HEK293 (cell line): ENCODE results near the gene KATNA1.

Experiments
- IKZF3 ChIP-seq: fragments of 450-650 bp; IDR thresholded peaks from 2 replicates; pipeline ENCODE4 v1.5.0; 2018; ENCODE audit warnings: missing biosample characterization, mild to moderate bottlenecking, missing genetic modification characterization, moderate library complexity
- KLF16 ChIP-seq: fragments of 450-650 bp; formaldehyde crosslinking; IDR thresholded peaks from 2 replicates; pipeline ENCODE4 v1.5.1; 2017; ENCODE audit warnings: missing biosample characterization, missing genetic modification characterization
- KLF8 ChIP-seq: fragments of 450-650 bp; formaldehyde crosslinking; IDR thresholded peaks from 2 replicates; pipeline ENCODE4 v1.5.1; 2016; ENCODE audit warnings: missing biosample characterization, missing genetic modification characterization
- MEIS1 ChIP-seq: sonication (generic); formaldehyde crosslinking; IDR thresholded peaks from 2 replicates; pipeline ENCODE4 v1.8.1; 2022; ENCODE audit warnings: missing genetic modification reagents, mild to moderate bottlenecking, borderline replicate concordance
- OVOL3 ChIP-seq: fragments of 450-650 bp; formaldehyde crosslinking; IDR thresholded peaks from 2 replicates; pipeline ENCODE4 v1.5.1; 2016; ENCODE audit warnings: missing biosample characterization, missing genetic modification characterization
- SALL2 ChIP-seq: fragments of 450-650 bp; formaldehyde crosslinking; IDR thresholded peaks from 2 replicates; pipeline ENCODE4 v1.5.0; 2017; ENCODE audit warnings: missing biosample characterization, mild to moderate bottlenecking, missing genetic modification characterization, borderline replicate concordance
- SP7 ChIP-seq: fragments of 450-650 bp; formaldehyde crosslinking; IDR thresholded peaks from 2 replicates; pipeline ENCODE4 v1.5.1; 2016; ENCODE audit warnings: missing biosample characterization, missing genetic modification characterization
- TCF7L2 ChIP-seq: IDR thresholded peaks from 2 replicates; pipeline ENCODE4 v1.6.1; 2011; ENCODE audit warnings: low read depth, mild to moderate bottlenecking, inconsistent platforms, low read length, moderate library complexity, borderline replicate concordance
- WT1 ChIP-seq: fragments of 450-650 bp; formaldehyde crosslinking; IDR thresholded peaks from 2 replicates; pipeline ENCODE4 v1.5.1; 2016; ENCODE audit warnings: missing biosample characterization, missing genetic modification characterization
- YY2 ChIP-seq: fragments of 450-650 bp; formaldehyde crosslinking; IDR thresholded peaks from 2 replicates; pipeline ENCODE4 v1.5.1; 2016; ENCODE audit warnings: missing biosample characterization, missing genetic modification characterization
- ZEB2 ChIP-seq: fragments of 450-650 bp; formaldehyde crosslinking; IDR thresholded peaks from 2 replicates; pipeline ENCODE4 v1.5.1; 2016; ENCODE audit warnings: missing biosample characterization, missing genetic modification characterization
- ZFHX2 ChIP-seq: fragments of 450-650 bp; formaldehyde crosslinking; conservative IDR thresholded peaks from 2 replicates; pipeline ENCODE4 v1.5.1; 2016; ENCODE audit warnings: missing biosample characterization, missing genetic modification characterization
- ZNF174 ChIP-seq: fragments of 450-650 bp; formaldehyde crosslinking; IDR thresholded peaks from 2 replicates; pipeline ENCODE4 v1.5.0; 2017; ENCODE audit warnings: missing biosample characterization, mild to moderate bottlenecking, missing genetic modification characterization
- ZNF248 ChIP-seq: fragments of 450-650 bp; formaldehyde crosslinking; IDR thresholded peaks from 2 replicates; pipeline ENCODE4 v1.5.1; 2017; ENCODE audit warnings: missing biosample characterization, missing genetic modification characterization
- ZNF302 ChIP-seq: fragments of 450-650 bp; formaldehyde crosslinking; IDR thresholded peaks from 2 replicates; pipeline ENCODE4 v1.5.1; 2016; ENCODE audit warnings: missing biosample characterization, missing genetic modification characterization, low read depth
- ZNF366 ChIP-seq: fragments of 450-650 bp; formaldehyde crosslinking; conservative IDR thresholded peaks from 2 replicates; pipeline ENCODE4 v1.5.1; 2016; ENCODE audit warnings: missing biosample characterization, missing genetic modification characterization
- ZNF404 ChIP-seq: fragments of 450-650 bp; formaldehyde crosslinking; IDR thresholded peaks from 2 replicates; pipeline ENCODE4 v1.5.1; 2017; ENCODE audit warnings: missing biosample characterization, missing genetic modification characterization
- ZNF433 ChIP-seq: fragments of 450-650 bp; formaldehyde crosslinking; IDR thresholded peaks from 2 replicates; pipeline ENCODE4 v1.5.1; 2016; ENCODE audit warnings: missing biosample characterization, missing genetic modification characterization, low read depth
- ZNF521 ChIP-seq: fragments of 450-650 bp; formaldehyde crosslinking; IDR thresholded peaks from 2 replicates; pipeline ENCODE4 v1.5.1; 2017; ENCODE audit warnings: missing biosample characterization, mild to moderate bottlenecking, missing genetic modification characterization
- ZNF530 ChIP-seq: fragments of 450-650 bp; formaldehyde crosslinking; IDR thresholded peaks from 2 replicates; pipeline ENCODE4 v1.5.1; 2016; ENCODE audit warnings: low read depth, missing biosample characterization, missing genetic modification characterization
- ZNF548 ChIP-seq: fragments of 450-650 bp; formaldehyde crosslinking; IDR thresholded peaks from 2 replicates; pipeline ENCODE4 v1.5.1; 2016; ENCODE audit warnings: missing biosample characterization, missing genetic modification characterization
- ZNF571 ChIP-seq: fragments of 450-650 bp; formaldehyde crosslinking; IDR thresholded peaks from 2 replicates; pipeline ENCODE4 v1.5.0; 2017; ENCODE audit warnings: missing biosample characterization, missing genetic modification characterization
- ZNF596 ChIP-seq: fragments of 450-650 bp; IDR thresholded peaks from 2 replicates; pipeline ENCODE4 v1.5.0; 2018; ENCODE audit warnings: missing biosample characterization, mild to moderate bottlenecking, missing genetic modification characterization, moderate library complexity
- ZNF624 ChIP-seq: fragments of 450-650 bp; formaldehyde crosslinking; IDR thresholded peaks from 2 replicates; pipeline ENCODE4 v1.5.1; 2017; ENCODE audit warnings: missing biosample characterization, missing genetic modification characterization
- ZNF654 ChIP-seq: fragments of 450-650 bp; formaldehyde crosslinking; IDR thresholded peaks from 2 replicates; pipeline ENCODE4 v1.5.1; 2016; ENCODE audit warnings: low read depth, missing biosample characterization, missing genetic modification characterization
- ZNF658 ChIP-seq: fragments of 450-650 bp; formaldehyde crosslinking; IDR thresholded peaks from 2 replicates; pipeline ENCODE4; 2016; ENCODE audit warnings: missing biosample characterization, missing genetic modification characterization
- ZNF660 ChIP-seq: fragments of 450-650 bp; IDR thresholded peaks from 2 replicates; pipeline ENCODE4 v1.5.1; 2018; ENCODE audit warnings: missing biosample characterization, mild to moderate bottlenecking, missing genetic modification characterization
- ZNF785 ChIP-seq: fragments of 450-650 bp; formaldehyde crosslinking; IDR thresholded peaks from 2 replicates; pipeline ENCODE4 v1.5.1; 2016; ENCODE audit warnings: missing biosample characterization, missing genetic modification characterization
- ZNF791 ChIP-seq: fragments of 450-650 bp; formaldehyde crosslinking; IDR thresholded peaks from 2 replicates; pipeline ENCODE4 v1.5.1; 2016; ENCODE audit warnings: missing biosample characterization, missing genetic modification characterization
- TF ChIP-seq, protein P1 (sequence below): fragments of 450-650 bp; formaldehyde crosslinking; IDR thresholded peaks from 2 replicates; pipeline ENCODE4 v1.5.1; 2016; ENCODE audit warnings: missing biosample characterization, missing genetic modification characterization
- TF ChIP-seq, protein P2 (sequence below): fragments of 450-650 bp; formaldehyde crosslinking; IDR thresholded peaks from 2 replicates; pipeline ENCODE4 v1.5.1; 2016; ENCODE audit warnings: missing biosample characterization, missing genetic modification characterization
- TF ChIP-seq, protein P3 (sequence below): fragments of 450-650 bp; formaldehyde crosslinking; IDR thresholded peaks from 2 replicates; pipeline ENCODE4 v1.5.1; 2016; ENCODE audit warnings: missing biosample characterization, missing genetic modification characterization
- TF ChIP-seq, protein P4 (sequence below): sonication (generic); formaldehyde crosslinking; IDR thresholded peaks from 2 replicates; pipeline ENCODE4 v1.8.1; 2022; ENCODE audit warnings: mild to moderate bottlenecking, moderate library complexity, missing genetic modification reagents
- TF ChIP-seq, protein P5 (sequence below): fragments of 450-650 bp; formaldehyde crosslinking; IDR thresholded peaks from 2 replicates; pipeline ENCODE4 v1.5.1; 2016; ENCODE audit warnings: missing biosample characterization, missing genetic modification characterization

The KATNA1 gene

DNA sequence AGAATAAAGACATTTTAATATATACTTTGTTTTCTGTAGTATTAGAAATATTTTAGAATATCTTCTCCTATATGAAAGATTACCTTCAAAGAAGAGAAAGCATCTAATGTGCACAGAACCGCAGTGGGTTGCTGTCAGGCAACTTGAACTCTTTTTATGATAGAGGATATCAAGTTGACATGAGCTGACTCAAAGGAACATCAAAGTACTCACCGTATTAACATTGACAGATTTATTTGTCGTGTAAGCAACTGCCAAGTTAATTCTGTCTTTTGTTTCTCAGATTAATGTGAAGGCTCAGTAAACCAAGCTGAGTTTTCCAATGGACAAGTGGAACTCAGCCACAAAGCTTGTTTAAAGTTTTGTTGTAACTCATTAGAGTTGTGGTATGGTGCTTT lies 84.6 kb downstream of the KATNA1 start (continued):
- TF ChIP-seq ZNF366 = peak; percentile 58; the same call in 1 of the 2 replicates
- TF ChIP-seq, protein P1, sequence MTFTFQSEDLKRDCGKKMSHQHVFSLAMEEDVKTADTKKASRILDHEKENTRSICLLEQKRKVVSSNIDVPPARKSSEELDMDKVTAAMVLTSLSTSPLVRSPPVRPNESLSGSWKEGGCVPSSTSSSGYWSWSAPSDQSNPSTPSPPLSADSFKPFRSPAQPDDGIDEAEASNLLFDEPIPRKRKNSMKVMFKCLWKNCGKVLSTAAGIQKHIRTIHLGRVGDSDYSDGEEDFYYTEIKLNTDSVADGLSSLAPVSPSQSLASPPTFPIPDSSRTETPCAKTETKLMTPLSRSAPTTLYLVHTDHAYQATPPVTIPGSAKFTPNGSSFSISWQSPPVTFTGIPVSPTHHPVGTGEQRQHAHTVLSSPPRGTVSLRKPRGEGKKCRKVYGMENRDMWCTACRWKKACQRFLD (tag by site-specific recombination) = no peak
- TF ChIP-seq ZFHX2 (tag by site-specific recombination) = no peak
- TF ChIP-seq TCF7L2 = peak; percentile 78
- TF ChIP-seq YY2 (tag by site-specific recombination) = no peak
- no peak for TF ChIP-seq ZNF658 (tag by site-specific recombination)
- TF ChIP-seq OVOL3 (tag by site-specific recombination) = no peak
- no peak for TF ChIP-seq ZNF404 (tag by site-specific recombination)
- TF ChIP-seq ZNF660 (tag by site-specific recombination) = no peak
- peak; percentile 26; the same call in 1 of the 2 replicates for TF ChIP-seq IKZF3
- TF ChIP-seq, protein P2, sequence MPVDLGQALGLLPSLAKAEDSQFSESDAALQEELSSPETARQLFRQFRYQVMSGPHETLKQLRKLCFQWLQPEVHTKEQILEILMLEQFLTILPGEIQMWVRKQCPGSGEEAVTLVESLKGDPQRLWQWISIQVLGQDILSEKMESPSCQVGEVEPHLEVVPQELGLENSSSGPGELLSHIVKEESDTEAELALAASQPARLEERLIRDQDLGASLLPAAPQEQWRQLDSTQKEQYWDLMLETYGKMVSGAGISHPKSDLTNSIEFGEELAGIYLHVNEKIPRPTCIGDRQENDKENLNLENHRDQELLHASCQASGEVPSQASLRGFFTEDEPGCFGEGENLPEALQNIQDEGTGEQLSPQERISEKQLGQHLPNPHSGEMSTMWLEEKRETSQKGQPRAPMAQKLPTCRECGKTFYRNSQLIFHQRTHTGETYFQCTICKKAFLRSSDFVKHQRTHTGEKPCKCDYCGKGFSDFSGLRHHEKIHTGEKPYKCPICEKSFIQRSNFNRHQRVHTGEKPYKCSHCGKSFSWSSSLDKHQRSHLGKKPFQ = no peak
- TF ChIP-seq ZNF654 = no peak
- TF ChIP-seq, protein P3, sequence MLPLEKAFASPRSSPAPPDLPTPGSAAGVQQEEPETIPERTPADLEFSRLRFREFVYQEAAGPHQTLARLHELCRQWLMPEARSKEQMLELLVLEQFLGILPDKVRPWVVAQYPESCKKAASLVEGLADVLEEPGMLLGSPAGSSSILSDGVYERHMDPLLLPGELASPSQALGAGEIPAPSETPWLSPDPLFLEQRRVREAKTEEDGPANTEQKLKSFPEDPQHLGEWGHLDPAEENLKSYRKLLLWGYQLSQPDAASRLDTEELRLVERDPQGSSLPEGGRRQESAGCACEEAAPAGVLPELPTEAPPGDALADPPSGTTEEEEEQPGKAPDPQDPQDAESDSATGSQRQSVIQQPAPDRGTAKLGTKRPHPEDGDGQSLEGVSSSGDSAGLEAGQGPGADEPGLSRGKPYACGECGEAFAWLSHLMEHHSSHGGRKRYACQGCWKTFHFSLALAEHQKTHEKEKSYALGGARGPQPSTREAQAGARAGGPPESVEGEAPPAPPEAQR = no peak
- TF ChIP-seq KLF16 (tag by site-specific recombination) = no peak
- TF ChIP-seq ZNF433 (tag by site-specific recombination) = no peak
- peak; percentile 76 for TF ChIP-seq ZEB2 (tag by site-specific recombination)
- TF ChIP-seq ZNF548 (tag by site-specific recombination) = no peak
- no peak for TF ChIP-seq ZNF174 (tag by site-specific recombination)
- no peak for TF ChIP-seq ZNF571
- TF ChIP-seq, protein P4, sequence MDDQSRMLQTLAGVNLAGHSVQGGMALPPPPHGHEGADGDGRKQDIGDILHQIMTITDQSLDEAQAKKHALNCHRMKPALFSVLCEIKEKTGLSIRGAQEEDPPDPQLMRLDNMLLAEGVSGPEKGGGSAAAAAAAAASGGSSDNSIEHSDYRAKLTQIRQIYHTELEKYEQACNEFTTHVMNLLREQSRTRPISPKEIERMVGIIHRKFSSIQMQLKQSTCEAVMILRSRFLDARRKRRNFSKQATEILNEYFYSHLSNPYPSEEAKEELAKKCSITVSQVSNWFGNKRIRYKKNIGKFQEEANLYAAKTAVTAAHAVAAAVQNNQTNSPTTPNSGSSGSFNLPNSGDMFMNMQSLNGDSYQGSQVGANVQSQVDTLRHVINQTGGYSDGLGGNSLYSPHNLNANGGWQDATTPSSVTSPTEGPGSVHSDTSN = no peak
- peak; percentile 38; the same call in 1 of the 2 replicates for TF ChIP-seq KLF8 (tag by site-specific recombination)
- TF ChIP-seq WT1 (tag by site-specific recombination) = no peak
- TF ChIP-seq, protein P5, sequence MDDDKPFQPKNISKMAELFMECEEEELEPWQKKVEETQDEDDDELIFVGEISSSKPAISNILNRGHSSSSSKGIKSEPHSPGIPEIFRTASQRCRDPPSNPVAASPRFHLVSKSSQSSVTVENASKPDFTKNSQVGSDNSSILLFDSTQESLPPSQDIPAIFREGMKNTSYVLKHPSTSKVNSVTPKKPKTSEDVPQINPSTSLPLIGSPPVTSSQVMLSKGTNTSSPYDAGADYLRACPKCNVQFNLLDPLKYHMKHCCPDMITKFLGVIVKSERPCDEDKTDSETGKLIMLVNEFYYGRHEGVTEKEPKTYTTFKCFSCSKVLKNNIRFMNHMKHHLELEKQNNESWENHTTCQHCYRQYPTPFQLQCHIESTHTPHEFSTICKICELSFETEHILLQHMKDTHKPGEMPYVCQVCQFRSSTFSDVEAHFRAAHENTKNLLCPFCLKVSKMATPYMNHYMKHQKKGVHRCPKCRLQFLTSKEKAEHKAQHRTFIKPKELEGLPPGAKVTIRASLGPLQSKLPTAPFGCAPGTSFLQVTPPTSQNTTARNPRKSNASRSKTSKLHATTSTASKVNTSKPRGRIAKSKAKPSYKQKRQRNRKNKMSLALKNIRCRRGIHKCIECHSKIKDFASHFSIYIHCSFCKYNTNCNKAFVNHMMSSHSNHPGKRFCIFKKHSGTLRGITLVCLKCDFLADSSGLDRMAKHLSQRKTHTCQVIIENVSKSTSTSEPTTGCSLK = no peak
- no peak for TF ChIP-seq MEIS1 (CRISPR knock-in tag)
- TF ChIP-seq SP7 (tag by site-specific recombination) = peak; percentile 51; the same call in 1 of the 2 replicates
- no peak for TF ChIP-seq ZNF530
- TF ChIP-seq SALL2 = no peak
- TF ChIP-seq ZNF791 = no peak
- TF ChIP-seq ZNF302 = no peak
- TF ChIP-seq ZNF521 = no peak
- TF ChIP-seq ZNF624 (tag by site-specific recombination) = no peak
- TF ChIP-seq ZNF248 (tag by site-specific recombination) = no peak
- TF ChIP-seq ZNF785 (tag by site-specific recombination) = no peak
- TF ChIP-seq ZNF596 (tag by site-specific recombination) = no peak
